HG02798 (cell line): ENCODE measurements around the gene CACNA1B.

Source experiments
- ATAC-seq: cut with Tn5 transposase; IDR thresholded peaks from one replicate; pipeline ENCODE4 v1.9.1; 2021; ENCODE audit warnings: mild to moderate bottlenecking; ENCODE audit not compliant: unreplicated experiment, poor library complexity

Gene CACNA1B

DNA sequence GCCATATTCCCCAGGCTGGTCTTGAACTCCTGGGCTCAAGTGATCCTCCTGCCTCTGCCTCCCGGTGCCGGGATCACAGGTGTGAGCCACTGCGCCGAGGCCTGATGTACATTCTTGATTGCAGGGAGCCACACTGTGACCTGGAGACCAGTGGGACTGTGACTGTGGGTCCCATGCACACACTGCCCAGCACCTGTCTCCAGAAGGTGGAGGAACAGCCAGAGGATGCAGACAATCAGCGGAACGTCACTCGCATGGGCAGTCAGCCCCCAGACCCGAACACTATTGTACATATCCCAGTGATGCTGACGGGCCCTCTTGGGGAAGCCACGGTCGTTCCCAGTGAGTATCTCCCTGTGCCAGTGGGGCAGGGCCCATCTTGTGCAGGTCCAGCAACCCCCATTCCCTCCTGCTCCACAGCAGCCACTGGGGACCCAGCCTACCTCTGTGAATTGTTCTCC, 147.3 kb downstream of the CACNA1B start:
- no peak for ATAC-seq

DNA sequence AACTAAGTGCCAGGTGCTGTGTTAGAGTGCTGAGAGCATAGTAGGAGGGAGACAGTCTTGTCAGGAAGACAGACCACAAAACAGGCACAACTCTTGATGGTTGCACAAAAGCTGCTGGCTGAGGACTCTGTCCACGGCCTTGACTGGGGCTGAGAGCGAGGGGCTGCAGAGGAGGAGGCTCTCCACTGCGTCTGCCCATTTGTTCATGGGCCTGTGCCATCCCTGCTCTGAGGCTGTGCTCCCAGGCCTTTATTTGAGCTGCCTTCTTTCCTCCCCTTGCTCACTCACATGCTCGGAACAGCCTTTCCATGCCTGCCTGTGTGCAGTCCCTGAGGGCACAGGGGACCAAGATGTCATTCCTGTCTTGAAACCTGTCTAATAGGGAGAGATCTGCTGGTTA, 147.8 kb downstream of the CACNA1B start:
- no peak for ATAC-seq

DNA sequence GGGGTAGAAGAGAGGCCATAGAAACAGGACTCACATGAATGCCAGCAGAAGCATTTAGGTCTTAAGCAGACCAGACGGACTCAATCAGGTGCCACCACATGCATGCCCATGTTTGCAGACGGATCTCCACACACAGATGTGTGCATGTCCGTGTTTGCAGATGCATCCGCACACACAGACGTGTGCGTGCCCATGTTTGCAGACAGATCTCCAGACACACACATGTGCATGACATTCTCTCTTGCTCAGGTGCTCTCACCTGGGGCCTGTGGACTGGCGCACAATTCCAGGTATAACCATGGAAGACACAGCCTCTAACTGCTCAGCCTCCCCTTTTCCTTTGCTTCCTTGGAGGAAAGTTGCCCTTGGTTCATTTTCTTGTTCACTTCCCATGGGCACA, 148.3 kb downstream of the CACNA1B start:
- ATAC-seq = no peak

DNA sequence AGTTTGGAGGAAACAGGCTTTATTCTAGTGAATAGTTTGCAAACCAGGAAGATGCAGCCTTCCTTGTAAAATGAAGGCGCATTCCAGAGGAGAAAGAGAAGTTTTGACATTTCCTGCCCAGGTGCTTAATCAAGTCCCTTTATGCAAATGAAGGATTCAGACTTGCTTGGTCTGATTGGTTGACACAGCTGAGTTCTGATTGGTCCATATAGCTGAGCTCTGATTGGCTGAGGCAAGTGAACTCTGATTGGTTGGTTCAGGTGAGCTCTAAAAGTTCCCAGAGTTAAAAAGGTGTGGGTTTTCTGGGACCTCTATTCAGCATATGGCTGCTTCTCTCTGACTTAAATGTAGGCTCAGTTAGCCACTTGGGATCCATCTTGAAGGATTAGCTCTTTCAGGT, 151.0 kb downstream of the CACNA1B start:
- no peak for ATAC-seq

DNA sequence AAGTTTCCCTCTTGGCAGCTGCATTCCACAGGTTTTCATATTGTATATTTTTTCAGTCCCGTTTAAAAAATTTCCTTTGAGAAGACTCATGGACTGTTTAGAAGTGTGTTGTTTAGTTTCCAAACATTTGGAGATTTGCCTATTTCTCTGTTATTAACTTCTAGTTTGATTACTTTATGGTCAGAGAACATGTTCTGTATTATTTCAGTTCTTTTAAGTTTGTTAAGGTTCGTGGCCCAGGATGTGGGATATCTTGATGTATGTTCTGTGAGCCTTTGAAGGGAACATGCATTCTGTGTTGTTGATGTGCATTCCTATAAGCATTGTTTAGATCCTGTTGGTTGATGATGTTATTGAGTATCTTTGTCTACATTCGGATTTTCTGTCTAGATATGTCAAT, 153.6 kb downstream of the CACNA1B start:
- ATAC-seq = no peak

DNA sequence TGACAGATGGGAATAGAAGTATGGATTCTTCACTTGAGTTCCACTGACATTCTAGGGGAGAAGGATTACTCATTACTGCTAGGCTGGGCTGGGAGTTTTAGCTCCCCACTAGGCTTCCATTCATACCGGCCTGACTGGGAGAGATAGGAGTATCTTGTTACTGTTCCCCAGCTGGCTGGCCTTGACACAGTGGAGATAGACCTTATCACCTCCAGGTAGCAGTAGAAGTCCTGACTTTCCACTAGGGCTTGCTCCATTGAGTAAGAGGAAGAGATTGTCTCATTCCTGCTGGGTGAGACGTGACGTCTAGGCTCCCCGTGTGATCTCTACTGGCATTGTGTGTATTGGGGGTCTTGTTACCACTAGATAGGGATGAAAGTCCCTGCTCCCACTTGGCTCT, 156.4 kb downstream of the CACNA1B start:
- ATAC-seq = no peak

DNA sequence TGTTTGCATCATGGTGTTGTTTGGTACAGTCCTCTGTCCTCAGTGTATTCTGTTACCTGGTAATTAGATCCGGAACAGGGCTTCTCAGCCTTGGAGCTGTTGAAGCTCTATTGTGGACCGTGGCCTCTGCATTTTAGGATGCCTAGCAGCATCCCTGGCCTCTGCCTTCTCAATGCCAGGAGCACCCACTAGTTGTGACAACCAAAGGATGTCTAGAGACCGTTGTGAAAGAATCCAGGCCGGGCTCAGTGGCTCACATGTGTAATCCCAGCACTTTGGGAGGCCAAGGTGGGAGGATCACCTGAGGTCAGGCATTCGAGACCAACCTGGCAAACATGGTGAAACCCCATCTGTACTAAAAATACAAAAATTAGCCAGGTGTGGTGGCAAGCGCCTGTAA, 159.6 kb downstream of the CACNA1B start:
- ATAC-seq = no peak

DNA sequence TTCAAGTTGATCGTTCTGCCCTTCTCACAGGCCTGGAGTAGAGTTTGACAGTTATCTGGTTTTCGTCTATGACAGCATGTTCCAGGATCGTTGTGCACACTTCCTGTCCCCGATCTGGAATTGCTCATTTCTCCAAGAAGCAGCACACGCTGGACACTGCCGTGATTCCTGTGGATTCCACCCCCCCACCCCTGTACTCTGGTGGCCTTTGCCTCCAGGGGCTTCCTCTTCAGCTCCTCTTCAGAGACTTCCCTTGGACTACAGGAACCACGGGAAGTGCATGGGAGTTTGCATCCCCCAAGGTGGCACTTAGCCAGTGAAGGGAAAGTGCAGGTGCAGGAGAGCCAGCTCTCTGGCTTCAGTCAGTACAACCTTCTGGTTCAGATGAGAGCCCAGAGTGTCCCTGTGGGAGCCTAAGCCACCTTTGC, 160.7 kb downstream of the CACNA1B start:
- ATAC-seq = no peak

DNA sequence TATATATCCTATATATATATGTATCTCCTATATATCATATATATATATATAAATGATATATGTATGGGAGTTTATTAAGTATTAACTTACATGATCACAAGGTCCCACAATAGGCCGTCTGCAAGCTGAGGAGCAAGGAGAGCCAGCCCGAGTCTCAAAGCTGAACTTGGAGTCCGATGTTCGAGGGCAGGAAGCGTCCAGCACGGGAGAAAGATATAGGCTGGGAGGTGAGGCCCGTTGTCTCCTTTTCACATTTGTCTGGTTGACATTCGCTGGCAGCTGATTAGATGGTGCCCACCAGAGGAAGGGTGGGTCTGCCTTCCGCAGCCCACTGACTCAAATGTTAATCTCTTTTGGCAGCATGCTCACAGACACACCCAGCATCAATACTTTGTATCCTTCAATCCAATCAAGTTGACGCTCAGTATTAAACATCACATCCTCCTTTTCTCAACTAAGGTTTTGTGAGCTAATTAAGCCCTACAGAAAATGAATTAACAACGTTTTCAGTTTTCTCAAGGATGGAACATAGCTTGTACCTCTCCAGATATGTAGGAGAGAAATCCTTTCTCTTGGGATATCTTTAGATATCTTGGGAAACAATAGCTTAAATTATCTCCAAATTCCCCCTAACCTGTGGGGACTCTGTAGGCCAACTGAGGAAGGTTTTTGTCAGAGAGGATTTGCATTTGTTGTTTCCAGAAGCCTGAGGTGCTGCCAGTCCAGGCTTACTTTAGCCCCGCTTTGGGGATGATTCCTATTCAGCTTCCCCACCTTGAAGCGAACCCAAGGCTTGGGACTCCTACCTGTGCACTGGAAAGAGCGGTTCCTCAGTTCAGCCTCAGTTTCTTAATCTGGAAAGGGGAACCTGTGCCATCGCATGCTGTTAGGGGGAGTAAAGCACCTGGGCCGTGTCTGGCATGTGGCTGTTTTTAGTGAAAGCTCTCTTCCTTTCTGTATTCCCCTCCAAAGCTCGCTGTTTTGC, 163.2 kb downstream of the CACNA1B start:
- no peak for ATAC-seq

DNA sequence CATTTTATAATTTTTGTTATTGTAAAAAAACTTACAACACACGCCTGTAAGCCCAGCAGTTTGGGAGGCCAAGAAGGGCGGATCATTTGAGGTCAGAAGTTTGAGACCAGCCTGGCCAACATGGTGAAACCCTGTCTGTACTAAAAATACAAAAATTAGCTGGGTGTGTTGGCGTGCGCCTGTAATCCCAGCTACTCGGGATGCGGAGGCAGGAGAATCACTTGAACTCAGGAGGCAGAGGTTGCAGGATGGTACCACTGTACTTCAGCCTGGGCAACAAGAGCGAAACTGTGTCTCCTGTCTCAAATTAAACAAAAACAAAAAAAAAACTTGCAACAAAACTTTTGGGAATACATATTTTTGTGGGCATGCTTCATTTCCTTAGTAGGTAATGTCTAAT, 164.6 kb downstream of the CACNA1B start:
- no peak for ATAC-seq

DNA sequence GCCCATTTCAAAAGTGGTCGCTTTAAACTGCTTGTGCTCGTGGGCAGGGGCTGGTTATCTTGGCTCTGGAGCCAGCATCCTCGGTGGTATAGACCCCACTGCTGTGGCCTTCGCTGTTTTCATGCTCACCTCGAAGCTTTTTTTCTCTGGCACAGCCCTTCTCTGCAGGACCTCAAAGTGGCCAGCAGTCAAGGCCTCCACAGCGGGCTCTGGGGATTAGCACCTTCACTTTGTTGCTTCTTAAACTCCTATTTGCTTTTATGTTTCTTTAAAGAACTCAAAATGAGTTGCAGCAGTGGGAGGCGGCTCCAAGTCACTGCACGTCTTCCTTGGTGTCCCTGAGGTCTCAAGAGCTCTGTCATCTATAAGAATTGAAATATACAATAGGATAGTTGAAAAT, 165.1 kb downstream of the CACNA1B start:
- ATAC-seq = no peak

DNA sequence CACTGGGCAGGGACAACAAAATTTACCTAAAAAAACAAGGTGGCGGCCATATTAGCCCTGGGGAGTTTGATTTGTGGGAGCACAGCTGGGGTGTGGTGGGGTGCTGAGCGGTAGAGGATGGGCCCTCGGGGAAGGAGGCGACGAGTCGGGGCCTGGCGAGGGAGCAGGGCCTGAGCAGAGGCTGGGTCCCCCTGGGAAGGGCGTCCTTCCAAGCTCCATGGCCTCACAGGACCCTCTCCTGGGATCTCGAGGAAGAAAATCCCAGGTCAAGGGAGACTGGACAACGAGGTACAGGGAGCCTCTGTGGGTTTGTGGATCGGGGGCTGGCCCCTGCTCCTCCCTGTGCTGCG, 165.5 kb downstream of the CACNA1B start:
- no peak for ATAC-seq

DNA sequence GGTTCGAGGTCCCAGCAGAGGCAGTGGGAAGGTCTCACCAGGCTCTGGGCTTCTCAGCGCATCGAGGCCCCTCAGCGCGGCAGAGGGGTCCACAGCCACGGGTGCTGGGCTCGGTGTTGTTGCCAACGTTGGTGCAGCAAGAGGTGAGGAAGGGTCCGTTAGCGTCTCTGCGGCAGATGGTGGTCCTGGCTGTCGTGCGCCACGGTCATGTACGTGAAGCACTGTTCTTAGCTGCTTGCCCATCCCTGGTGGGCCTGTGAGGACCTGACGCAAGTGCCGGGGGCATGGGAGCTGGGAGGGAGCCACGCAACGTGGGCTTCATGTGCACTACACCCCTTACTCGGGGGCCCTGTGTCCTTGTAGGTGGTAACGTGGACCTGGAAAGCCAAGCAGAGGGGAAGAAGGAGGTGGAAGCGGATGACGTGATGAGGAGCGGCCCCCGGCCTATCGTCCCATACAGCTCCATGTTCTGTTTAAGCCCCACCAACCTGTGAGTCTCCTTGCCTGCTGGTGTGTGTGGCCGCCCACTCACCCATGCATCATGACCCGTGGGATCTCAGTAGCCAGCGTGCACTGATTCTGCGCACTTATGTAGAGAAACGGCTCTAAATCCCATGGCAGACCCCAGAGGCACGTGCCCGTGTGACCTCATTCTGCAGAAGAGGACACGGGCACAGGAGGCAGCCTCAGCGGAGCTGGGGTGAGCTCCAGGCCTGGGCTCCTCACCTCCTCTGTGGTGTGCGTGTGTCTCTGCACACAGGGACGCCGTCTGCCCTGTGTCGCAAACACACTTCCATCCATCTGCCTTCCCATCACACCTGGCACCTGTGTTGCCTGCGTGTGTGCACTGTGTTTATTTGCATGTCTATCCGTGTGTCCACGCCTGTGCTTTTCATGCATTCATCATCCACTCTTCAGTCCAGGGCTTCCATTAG, 166.1 kb downstream of the CACNA1B start:
- no peak for ATAC-seq

DNA sequence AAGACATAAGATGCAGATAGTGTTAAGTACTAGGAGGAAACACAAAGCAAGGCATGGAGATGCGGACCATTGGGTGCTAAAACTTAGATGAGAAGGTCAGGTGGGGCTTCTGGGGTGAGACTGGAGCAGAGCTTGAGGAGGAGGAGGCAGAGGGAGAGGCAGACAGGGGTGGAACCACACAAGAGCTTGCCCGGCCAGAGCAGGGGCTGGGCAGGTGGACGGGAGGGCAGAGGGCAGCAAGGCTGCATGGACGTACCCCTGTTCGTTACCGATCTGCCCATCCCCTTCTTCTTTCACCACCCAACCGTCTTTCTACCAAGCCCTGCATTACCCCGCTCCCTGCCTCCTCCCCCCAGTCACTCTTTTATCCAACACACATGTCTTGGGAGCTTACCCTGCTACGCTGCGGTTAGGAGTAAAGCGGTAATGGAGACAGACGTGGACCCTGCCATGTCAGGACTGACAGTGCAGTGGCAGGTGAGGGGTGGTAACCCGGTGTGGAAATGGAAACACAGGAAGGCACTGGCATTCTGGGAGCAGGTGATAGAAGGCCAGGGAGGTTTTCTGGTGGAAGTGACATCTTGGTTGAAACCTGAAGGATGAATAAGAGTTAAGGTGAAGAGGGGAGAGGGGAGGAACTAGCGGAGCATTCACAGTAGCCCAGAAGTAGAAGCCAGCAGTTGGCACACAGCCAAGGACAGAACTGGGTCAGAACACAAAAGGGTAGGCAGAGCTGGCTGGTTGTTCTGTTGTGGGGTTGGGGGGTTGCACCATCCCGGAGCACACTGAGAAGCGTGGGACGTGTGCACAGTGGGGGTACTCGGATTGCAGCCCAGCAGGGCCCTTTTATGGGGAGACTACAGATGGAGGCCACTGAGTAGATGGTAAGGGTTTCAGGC, 167.2 kb downstream of the CACNA1B start:
- no peak for ATAC-seq

DNA sequence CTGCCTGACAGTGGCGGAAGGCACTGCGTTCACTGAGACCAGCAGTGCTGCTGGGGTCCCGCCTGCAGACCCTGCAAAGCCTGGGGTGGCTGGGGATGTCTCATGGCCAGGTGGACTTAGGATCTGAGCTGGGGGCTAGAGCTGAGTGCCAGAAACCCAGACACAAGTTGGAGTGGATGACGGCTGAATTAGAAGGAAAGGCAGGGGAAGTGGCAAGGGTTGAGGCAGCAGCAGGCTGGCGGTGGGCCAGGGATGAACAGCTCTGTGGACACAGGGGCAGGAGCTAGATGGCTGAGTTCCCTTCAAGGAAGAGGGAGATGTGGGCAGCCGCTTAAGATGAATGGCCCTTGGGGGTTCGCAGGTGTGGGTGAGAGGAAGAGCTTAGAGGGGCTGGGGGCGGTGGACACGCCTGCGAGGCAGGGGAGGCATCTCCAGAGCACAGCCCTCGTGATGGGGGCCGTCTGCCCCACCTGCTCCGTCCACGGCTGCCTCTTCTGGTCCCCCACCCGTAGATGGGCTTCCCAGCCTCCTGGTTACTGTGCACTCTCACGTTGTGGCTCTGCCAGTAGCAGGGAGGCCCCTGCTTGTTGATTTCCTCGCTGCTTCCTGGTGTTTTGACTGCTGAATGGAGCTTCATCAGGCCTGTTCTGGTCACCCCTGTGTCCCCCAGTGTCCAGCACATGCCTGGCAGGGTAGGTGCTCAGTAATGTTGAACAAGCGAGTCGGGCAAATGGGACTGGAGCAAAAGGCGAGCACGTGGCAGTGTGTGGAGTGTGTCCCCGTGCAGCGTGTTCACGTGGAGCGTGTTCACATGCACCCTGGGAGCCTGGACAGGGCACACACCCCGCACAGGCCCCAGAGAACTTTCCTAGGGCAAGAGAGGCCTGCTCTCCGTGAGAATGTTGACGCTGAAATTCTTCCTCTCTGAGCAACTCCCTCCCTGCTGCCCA, 168.2 kb downstream of the CACNA1B start:
- ATAC-seq = no peak

DNA sequence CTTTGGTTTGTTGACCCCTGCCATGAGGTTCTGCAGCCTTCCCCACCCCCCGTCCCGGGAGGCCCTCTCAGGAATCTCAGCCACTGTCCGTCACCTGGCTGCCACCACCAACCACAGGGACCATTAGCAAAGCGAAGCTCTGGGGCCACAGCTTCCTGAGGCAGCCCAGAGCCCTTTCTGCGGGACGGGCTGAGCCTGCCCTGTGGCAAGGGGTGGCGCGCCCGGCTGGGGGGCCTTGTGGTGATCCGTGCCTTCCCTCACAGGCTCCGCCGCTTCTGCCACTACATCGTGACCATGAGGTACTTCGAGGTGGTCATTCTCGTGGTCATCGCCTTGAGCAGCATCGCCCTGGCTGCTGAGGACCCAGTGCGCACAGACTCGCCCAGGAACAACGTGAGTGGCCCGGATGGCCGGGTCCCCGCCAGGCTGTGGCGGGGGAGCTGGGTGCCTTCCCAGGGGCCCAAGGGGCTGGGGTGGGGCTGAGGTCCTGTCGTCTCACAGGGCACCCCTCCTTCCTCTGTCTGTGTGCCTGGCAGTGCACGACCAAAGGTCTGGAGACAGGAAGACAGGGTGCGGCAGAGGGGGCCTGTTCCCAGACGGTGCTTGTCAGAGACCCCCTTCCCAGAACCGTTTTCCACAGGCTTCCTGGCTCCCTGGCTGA, 169.2 kb downstream of the CACNA1B start:
- ATAC-seq = no peak

DNA sequence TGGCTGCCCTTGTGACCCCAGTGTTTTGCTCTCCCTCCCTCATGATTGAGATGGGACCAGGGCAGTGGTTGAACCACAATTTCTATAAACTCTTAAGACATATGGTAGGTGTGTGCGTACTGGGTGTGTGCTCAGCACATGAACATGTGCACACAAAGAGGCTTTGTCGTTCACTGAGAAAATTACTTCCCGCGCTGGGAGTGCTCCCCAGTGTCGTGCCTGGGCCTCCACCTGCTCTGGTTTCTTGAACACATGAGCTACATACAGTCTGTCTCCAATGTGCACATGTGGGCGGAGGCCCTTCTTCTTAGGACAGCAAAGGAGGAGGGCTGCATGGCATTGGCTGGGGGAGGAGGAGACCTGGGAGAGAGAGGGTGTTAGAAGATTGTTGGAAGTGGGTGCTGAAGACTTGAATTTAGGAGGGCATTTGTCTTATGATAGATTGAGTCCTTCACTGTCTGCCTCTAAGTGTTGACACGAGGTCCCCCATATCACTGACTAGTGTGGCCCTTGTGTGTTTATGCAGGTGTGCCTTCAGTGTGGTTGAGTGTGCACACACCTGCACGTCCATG, 170.0 kb downstream of the CACNA1B start:
- no peak for ATAC-seq

DNA sequence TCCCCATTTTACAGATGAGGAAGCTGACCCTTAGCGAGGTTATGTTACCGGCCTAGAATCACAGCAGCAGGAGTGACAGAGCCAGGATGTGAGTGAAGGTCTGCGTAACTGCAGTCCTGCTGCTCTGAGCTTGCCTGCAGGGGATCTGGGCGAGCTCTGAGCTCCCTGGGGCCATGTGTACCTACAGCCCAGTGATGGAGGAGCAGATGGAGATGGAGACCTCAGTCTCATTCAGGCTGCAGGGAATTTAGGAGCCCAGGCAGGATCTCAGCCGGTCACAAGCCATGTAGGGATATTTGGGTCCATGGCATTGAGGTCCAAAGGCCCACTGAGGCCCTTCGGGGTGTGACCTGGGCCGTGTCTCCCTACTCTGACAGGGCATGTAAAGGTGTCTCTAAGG, 170.6 kb downstream of the CACNA1B start:
- ATAC-seq = no peak
